Activated T-helper 9 cell treated with anti-CD3 and anti-CD28 coated beads, Interleukin-2, amount 50 U/mL, for 16 hours (primary cell): ENCODE results near the gene TMED8.
A peak's percentile ranks its signal among the peaks of the same experiment; 100 is the strongest.
"Not testable (repeated sequence)": the region's sequence is repeated elsewhere in the genome, so short reads cannot be mapped to it uniquely, and the experiment has no call there.

Source experiments
- DNase-seq: peaks from one replicate; pipeline ENCODE4 v3.0.0-alpha.2; 2020; ENCODE audit warnings: low read depth

The TMED8 gene, protein sequence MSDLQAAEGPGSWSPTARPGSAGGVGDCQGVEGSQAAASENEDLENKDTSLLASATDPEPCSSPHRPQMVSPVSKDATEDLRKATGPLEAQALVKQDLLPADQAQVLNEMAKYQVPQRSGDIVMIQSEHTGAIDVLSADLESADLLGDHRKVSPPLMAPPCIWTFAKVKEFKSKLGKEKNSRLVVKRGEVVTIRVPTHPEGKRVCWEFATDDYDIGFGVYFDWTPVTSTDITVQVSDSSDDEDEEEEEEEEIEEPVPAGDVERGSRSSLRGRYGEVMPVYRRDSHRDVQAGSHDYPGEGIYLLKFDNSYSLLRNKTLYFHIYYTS

DNA sequence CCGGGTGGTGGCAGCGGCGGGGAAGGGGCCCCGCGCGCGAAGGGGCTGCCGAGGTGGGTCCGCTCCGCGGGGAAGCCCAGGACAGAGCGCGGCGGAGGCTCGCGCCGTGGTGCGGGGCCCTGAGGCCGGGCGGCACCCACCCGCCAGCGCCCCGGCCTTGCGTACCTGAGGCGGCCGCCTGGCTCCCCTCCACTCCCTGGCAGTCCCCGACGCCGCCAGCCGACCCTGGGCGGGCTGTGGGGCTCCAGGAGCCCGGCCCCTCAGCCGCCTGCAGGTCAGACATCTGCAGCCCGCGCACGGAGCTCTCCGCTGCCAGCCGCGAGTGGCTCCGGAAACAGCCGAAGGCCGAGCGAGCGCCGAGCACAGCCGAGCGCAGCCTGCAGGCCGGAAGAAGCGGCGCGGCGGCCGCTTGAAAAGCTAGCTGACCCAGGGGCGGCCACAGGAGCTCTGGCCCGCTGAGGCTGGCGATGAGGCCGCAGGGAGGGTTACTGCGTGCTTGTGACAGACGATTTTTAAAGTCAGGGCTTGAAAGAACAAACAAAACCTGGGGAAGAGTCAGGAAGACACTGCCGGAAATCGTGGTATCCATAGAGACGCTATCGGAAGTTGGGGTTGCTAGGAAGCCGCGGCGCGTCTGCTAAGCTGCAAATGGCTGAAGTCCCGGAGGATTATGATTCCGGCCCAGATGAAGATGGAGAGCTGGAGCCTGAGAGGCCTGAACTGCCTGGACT lies at the start of gene TMED8, which contains the start of gene SAMD15:
Gene TMED8 (minus strand): TSS at position 324 of the 731 bp plus-strand sequence. CDS start 41 bp downstream, at position 283.
Gene SAMD15 (plus strand): TSS at position 609 of the 731 bp plus-strand sequence. CDS start 40 bp downstream, at position 649.
- peak; percentile 71 for DNase-seq

DNA sequence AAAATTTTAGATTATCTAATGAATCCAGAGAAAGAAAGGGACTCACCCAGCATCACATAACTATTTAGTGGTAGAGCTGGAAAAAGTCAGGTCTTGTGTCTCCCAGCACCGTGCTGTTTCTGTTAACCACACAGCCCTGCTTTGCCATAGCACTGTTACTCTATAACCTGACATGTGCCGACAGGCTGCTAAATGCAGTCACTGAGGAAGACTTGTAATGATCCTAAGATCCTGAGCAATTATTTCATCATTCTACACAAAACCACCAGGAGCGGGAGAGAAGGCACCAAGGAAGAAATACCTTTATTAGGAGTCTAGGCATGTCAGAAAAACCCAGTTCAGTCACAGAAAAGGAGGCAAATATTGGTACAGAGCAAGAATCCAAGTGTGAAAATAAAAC lies 49.5 kb upstream of the TMED8 start:
- no peak for DNase-seq

DNA sequence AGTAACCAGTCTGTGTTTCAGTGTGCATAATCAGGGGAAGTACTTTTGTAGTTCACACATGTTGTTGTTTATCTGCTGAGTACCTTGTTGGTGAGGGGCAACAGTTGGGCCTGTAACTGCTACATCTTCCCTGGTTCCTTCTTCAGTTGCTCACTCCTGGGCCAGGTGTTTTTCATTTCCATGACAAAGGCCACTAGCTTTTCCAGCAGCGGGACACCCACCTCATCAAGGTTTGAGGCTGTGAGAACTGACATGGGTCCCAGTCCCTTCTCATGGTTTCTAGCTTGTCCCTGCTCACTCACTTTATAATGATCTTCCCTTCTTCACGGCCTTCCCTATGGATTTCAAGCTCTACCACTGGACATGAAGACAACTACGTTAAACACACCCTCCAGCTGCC lies 48.0 kb upstream of the TMED8 start:
- DNase-seq, result no peak

DNA sequence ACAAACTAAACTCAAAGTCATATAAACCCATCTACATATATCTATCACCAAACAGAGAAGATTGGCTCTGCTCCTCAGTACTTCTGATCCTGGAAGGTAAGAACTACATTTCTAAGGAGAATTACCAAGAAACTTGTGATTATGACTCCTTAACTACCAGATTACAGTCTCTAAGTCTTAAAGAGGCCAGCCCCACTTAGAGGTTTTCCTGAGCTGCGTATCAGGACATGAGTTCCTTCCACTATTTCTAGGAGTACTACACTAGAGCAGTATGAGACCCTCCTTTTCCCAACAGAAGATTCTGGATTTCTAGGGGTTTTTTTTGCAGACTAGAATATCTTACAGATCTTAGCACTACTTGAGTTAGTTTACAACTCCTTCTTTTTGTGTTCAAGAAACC lies 46.5 kb upstream of the TMED8 start, which contains the start of gene NOXRED1:
Gene NOXRED1 (minus strand): TSS at position 101 of the 400 bp plus-strand sequence. CDS start 634 bp downstream, outside the sequence.
- DNase-seq, result no peak

DNA sequence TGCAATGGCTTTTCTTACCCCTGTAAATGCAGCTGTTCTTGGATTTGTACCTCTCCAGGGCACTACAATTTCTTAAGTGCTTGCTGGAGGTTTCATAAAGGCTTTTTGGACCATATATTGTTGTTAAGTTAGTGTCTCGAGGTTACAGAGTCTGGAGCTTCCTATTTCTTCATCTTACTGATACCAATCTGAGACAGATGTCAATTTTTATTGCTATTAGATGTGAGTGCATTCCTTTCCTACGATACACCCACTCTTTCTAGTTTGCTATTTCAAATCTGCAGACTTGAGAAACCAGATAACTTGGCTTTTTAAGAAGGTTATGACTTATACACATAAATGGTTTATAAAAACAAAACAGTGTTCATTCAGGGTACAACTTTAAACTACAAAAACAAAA lies 44.3 kb upstream of the TMED8 start:
- no peak for DNase-seq

DNA sequence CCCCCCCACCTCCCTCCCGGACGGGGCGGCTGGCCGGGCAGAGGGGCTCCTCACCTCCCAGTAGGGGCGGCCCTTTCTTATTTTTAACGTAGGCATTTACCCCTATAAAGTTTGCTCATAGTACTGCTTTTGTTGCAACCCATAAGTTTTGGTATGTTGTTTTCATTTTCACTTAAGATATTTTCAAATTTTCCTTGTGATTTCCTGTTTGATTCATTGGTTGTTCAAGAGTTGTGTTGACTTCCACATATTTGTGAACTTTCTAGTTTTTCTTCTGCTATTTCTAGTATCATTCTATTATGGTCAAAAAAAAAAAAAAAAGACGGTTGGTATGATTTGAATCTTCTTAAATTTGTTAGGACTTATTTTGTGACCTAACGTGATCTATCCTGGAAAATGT lies 39.9 kb upstream of the TMED8 start:
- no peak for DNase-seq

DNA sequence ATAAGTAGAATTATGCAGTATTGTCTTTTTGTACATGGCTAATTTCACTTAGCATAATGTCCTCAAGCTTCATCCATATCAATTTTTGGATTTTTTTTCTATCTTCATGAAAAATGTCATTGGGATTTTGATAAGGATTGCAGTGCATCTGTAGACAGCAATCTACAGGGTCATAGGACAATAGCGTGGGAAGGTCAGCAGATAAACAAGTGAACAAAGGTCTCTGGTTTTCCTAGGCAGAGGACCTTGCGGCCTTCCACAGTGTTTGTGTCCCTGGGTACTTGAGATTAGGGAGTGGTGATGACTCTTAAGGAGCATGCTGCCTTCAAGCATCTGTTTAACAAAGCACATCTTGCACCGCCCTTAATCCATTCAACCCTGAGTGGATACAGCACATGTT lies 39.2 kb upstream of the TMED8 start:
- not testable (repeated sequence) for DNase-seq

DNA sequence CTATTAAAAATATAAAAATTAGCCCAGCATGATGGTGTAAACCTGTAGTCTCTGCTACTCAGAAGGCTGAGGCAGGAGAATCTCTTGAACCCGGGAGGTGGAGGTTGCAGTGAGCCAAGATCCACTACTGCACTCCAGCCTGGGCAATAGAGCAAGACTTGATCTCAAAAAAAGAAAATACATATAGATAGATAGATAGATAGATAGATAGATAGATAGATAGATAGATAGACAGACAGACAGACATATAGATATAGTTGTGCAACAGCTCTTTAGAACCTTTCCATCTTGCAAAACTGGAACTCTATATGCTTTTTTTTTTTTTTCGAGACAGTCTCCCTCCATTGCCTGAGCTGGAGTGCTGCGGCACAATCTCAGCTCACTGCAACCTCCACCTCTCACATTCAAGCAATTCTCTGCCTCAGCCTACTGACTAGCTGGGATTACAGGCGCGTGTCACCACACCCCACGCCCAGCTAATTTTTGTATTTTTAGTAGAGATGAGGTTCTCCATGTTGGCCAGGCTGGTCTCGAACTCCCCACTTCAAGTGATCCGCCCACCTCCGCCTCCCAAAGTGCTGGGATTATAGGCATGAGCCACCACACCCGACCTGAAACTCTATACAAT lies 38.6 kb upstream of the TMED8 start:
- DNase-seq, result not testable (repeated sequence)

DNA sequence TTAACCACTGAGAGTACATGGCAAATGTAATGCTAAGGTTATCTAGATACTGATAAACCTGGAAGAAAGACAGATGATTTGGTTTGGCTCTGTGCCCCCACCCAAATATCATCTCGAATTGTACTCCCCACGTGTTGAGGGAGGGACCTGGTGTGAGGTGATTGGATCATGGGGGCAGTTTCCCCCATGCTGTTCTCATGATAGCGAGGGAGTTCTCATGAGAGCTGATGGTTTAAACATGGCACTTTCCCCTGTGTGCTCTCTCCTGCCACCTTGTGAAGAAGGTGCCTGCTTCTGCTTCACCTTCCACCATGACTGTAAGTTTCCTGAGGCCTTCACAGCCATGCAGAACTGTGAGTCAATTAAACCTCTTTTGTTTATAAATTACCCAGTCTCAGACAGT lies 32.2 kb upstream of the TMED8 start:
- DNase-seq, result no peak

DNA sequence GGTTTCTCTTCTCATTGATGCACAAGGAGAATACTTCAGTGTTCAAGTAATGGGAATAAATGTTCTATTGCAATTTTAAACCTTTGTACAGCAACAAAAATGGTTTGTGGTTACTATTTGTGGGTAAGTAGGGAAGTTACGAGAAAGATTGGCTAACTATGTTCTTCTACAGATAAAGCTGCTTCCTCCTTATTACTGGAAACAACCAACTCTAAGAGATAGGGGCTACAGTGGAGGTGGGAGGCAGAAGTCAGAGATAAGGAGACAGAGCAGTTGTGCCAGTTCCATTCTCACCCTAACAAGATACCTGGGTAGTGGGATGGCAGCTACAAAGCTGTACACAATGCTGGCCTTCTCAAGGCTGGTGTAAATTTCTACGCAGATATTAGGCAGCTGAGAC lies 30.3 kb upstream of the TMED8 start:
- DNase-seq, result no peak

DNA sequence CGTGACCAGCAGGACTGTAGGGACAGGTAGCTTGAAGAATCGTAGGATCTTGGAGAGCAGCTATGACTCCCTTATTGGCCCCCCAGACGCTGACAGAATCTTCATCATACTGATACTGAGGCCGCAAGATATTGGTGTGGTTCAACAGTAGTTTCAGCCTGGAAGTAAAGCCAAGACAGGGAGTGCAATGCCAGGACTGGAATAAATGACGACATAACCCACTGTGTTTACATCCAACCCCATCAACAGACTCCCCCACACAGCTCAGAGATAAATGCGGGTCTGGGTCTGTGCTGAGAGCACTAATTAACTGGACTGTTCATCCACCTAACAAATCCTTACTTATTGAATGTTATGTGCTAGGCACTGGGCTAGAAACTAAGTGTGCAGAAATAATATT lies 29.8 kb upstream of the TMED8 start:
- no peak for DNase-seq

DNA sequence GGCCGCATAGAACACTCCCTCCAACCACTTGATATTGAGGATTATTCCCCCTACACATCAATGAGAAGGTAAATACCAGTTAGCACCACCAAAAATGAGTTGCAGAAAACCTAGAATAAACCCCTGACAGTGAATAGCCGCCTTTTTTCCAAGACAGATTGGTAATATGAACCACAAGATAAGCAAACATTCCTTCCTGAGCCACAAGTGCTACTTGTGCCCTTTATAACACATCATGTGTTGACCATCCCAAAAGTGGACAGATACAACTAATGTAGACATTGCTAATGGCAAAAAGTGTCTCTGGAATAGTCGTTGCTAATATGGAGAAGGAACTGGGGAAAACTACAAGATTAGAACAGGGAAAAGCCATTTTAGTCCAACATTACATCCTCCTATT lies 29.2 kb upstream of the TMED8 start:
- no peak for DNase-seq

DNA sequence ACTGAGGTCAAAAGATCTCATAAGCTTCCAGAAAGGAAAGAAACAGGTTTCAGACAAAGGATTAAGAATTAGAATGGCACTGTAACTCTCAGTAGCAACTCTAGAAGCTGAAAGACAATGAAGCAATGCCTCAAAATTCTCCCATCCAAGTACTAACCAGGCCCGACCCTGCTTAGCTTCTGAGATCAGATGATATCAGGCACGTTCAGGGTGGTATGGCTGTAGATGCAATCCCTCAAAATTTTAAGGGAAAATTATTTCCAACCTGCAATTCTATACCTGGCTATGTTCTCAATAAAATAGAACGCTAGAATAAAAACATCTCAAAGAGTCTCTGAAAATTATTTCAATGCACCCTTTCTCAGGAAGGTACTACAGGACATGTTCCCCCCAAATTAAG lies 26.9 kb upstream of the TMED8 start:
- DNase-seq, result no peak

DNA sequence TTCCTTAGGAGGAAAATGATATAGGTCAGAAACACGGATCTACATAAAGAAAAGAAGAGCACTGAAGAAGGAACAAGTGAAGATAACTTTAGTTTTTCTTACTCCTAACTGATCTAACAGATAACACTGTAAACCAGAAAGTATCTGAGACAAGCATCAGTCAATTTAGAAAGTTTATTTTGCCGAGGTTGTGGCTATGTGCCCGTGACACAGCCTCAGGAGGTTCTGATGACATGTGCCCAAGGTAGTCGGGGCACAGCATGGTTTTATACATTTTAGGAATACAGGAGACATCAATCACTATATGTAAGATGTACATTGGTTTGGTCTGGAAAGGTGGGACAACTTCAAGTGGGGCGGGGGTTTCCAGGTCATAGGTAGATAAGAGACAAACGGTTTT lies 23.3 kb upstream of the TMED8 start:
- DNase-seq, result no peak

DNA sequence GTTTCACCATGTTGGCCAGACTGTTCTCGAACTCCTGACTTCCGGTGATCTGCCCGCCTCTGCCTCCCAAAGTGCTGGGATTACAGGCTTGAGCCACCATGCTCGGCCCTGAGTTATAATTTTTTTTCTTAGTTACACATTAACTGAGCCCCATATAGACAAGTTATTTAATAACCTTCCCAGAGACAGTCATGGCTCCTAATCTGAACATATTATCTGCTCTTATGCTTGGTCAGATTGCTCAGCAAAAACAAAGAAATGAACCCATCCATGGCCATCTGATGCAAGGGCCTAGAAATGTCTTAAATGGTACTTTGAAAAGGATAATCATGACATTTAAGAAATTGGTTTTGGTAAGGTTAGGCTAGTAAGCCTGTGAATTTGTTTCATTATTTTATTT lies 13.3 kb upstream of the TMED8 start:
- no peak for DNase-seq

DNA sequence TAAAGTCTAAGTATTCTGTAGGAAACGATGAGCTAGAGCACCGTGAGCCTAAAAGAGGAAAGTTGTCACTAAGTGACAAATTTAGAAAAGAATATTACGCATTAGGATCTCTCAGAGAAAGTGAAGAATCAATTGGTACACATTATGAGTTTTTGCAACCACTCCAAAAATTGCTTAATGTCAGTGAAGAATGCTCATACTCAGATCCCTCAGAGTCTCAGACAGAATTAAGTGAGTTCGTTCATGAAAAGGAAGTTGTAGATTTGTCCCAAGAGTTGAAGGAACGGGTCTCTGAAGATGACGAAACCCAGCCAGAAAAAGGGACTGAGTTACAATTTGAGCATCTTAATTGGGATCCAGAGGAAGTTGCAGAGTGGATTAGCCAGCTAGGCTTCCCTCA lies 1.8 kb upstream of the TMED8 start:
- no peak for DNase-seq

DNA sequence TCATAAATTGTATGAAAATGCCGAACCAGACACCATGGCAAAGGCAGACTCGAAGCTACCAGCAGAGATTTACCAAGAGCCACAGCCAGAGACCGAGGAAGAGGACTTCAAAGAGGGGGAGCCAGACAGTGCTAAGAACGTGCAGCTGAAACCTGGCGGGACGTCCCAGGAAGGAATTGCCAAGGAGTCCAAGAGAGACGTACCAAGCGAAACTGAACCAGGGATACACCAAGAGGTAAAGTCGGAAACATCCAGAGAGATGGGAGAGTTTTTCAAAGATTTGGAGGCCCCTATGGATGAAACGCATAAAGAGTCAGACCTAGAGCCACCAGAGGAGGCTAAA lies 579 bp upstream of the TMED8 start:
- DNase-seq, result no peak

DNA sequence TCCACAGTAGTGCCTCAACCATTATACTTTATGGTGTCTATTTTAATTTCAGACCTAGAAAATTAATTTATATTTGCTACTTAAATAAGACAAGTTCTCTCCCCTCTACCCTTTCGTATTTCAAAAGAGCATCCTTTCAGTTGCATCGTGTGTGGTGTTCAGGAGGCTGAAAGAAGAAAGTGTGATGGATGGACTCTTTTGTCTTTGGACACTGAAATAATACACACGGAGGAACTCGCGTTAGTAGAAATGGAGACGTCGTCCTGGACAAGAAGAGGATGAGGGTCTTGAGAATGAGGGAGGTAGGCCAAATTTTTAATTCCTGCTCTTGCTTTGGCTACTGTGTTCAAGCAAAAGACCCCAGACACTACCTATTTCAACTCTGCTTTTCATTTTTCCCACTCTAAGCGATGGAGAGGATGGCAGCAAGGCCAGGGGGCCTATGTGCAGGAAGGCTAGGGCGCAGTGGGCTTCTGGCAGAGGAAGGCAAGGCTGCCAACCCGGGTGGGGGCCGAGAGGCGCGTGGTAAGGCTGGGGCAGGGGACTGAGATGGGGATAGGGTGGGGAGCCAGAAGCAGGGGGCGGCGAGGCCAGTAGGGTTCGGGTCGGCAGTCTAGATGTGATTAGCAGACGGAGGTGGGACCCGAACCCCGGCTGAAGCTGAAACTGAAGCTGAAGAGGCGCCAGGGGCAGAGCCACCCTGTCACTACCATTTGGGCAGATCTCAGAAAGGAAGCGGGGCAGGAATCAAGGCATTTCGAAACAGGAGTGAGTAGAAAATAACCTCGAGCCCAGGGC lies 722 bp downstream of the TMED8 start:
- DNase-seq, result no peak

DNA sequence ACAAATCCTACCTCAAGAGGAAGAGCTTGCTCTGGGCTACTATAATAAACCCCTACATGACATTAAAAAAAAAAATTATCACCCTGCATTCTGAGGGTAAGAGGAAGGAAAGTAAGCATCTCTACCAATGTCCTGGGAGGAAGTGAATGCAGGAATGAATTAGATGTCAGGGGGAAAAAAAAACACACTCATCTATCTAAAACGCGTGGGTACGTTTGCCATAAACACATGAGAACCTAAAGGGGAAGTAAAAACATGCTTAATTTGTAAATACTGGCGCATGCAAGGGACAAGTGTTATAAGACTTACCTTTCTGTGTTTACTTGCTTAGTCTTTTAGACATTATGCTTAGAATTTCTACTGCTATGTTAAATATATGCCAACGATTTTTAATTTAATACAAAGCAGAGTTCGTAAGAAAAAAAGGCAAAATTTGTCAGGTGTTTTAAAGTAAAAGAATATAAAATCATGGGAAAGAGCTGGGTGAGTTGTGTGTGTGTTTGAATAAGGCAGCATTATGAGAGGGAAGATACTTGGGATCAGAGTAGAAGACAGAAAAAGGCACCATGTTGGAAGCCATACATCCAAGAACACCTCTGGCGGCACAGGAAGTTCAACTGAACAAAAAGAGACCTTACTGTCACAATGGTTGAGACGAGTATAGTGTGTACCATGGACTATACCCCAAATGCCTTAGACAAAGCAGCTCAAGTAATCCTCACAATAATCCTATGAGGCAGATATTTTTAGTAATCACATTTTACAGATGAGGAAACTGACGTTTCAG lies 1.5 kb downstream of the TMED8 start:
- DNase-seq, result no peak

DNA sequence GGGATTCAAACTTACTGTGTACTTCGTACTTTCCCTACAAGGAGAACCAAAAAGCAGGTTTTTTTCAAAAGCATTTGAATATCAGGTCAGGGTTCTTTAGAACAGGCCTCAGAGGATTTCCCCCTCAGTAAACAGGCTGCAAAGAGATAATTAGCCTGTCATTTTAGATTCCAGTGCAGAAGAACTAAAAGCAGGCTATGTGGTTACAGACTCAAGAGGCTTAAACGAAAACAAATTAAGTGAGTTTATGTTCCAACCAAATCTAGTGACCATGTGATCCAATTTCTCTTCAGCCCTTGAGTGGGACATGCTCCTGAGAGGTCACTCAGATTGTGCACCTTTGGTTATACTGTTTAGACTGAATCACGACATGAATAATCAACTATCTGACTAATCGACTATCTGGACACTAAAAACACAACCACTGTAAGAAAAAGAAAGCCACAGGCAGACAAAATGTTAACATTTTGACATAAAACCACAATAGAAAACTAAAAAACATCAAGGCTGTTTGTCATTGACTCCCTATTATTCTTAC lies 4.5 kb downstream of the TMED8 start:
- DNase-seq, result no peak

DNA sequence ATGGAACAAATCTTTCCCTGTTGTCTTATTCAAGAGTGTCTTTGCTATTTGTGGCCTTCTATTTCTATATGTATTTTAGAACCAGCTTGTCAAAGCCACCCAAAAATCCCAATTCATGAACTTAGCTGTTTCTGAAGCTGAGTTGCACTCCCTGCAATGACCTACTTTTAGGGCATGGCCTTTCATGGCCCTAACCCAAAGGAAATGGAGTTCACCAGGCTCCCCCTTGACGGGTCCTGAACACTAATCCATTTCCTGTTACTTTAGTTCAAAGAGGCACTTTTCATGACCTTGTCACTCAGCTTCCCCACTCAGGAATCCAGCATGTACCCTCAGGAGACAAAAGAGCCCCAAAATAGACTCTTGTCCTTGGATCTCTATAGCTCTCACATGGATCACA lies 7.6 kb downstream of the TMED8 start:
- no peak for DNase-seq
